Activated CD4-positive, CD25-positive, alpha-beta regulatory T cell (primary cell): ENCODE results near the gene MYO3B.
"Not testable (repeated sequence)": the region's sequence is repeated elsewhere in the genome, so short reads cannot be mapped to it uniquely, and the experiment has no call there.

Source experiments
- DNase-seq, 4 experiments: peaks; one replicate each; lab custom pipeline; 2025; lab: John Stamatoyannopoulos, UW

MYO3B gene

GRCh38 chr2:170568511-170568910, 390.6 kb downstream of the MYO3B start:
- no peak for DNase-seq

DNA sequence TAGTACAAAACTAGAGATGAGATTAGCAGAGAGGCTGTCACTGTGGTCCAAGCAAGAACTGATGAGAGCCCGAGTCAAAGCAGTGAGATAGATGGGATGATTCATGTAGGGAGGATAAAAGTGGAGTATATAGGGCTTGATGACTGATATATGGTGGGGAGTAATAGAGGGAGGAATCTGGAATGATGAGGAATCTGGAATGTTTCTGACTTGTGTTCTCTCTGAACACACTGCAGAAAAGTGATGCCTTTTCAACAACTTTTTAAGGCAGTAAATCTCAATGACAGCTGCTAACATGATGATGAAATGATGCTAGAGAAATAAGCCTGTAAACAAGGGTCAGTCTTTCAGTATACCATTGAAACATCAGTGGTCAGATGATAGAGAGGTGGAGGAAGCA, 393.7 kb downstream of the MYO3B start:
- DNase-seq, result no peak

- no peak for DNase-seq
Observed at GRCh38 chr2:170573671-170574070, 395.7 kb downstream of the MYO3B start.

- DNase-seq, result no peak
Observed at GRCh38 chr2:170576296-170576695, 398.3 kb downstream of the MYO3B start.

DNA sequence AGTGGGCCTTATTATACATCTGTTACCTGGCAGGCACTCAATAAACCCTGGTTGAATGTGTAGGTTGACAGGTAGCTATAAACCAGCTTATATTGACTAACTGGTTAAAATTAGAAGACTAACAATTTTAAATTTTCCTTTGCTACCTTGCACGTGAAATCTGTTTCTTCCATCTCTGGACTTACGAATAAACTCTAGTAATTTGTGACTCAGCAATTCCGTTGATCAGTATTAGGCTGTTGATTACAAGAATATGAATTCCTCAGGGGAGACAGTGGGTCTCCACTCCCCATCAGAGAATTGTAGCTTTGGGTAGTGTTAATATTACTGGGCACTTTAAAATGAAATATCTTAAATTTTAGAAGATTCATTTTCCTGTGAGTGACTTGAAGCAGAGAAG, 399.4 kb downstream of the MYO3B start:
- no peak for DNase-seq

GRCh38 chr2:170578606-170579005, 400.7 kb downstream of the MYO3B start:
- no peak for DNase-seq

- no peak for DNase-seq
Observed at GRCh38 chr2:170579511-170579910, 401.6 kb downstream of the MYO3B start.

- no peak for DNase-seq
Observed at GRCh38 chr2:170582313-170582712, 404.4 kb downstream of the MYO3B start.

- no peak for DNase-seq
Observed at GRCh38 chr2:170582751-170583463, 405.0 kb downstream of the MYO3B start.

DNA sequence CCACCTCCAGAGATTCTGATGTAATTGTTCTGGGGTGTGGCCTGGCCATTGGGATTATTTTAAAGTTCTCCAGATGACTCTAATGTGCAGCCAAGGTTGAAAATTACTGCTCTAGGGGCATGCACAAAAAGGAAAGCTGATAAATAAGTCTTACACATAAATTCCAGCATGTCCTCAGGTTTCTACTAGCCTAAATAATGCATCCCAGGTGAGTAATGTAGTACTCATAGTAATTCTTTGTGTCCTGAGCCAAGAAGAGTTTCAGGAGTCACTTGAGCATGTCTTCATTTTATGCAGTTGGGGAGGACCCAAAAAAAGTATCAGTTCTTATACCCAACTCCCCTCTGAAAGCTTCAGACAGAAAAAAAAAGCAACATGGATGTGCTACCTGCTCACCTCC, 407.1 kb downstream of the MYO3B start:
- no peak for DNase-seq

DNA sequence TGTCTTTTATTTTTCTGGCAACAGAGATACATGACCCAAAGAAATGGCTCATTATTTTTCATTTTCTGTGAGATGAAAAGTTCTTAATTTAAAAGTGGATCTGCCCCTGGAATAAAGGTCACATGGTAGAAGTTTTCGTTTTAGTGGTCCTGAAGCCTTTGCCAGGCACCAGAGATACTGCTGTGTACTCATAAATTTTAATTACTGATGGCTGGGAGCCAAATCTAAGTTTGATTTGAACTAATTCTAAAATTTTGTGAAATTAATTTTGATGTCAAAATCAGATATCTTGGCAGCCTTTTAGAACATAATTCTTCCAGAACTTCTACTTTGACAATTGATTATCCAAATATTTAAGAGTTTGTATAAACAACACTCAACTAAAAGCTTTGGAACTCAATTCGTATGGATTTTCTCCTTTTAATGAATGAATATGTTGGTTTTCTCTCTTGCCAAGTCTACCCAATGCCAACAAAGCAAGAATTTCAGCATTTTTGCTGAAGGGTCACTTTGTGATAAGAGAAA, 408.7 kb downstream of the MYO3B start:
- DNase-seq, result no peak

- DNase-seq, result no peak
Observed at GRCh38 chr2:170587117-170587516, 409.2 kb downstream of the MYO3B start.

DNA sequence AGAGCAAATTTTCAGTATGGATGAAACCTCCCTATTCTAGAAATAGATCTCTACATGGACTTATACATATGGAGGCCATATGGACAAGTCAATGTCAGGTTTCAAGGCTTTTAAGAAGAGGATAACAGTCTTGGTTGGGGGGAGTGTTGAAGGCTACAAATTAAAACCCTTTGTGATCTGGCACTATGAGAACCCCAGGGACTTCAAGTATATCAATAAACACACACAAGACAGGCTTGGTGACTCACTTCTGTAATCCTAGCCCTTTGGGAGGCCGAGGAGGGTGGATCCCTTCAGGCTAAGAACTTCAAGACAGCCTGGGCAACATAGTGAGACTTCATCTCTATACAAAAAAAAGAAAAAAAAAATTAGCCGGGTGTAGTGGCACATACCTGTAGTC, 410.0 kb downstream of the MYO3B start:
- no peak for DNase-seq

DNA sequence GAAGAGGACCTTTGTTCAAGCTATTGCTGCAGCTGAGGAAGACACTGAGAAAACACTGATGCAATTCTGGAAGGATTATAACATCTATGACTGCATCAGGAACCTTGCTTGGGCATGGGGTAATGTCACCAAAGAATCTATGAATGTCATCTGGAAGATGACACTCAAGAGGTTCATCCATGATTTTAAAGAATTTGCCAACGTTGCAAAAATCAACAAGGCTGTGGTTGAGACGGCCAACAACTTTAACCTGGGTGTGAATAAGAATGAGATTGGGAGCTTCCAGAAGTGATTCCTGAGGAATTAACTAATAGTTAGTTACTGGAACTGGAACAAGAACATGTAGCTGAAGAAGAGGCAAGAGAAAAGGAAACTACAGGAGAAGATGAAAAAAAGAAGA, 410.8 kb downstream of the MYO3B start:
- DNase-seq, result no peak

- DNase-seq, result no peak
Observed at GRCh38 chr2:170596576-170596975, 418.6 kb downstream of the MYO3B start.

- no peak for DNase-seq
Observed at GRCh38 chr2:170598067-170598395, 420.1 kb downstream of the MYO3B start.

DNA sequence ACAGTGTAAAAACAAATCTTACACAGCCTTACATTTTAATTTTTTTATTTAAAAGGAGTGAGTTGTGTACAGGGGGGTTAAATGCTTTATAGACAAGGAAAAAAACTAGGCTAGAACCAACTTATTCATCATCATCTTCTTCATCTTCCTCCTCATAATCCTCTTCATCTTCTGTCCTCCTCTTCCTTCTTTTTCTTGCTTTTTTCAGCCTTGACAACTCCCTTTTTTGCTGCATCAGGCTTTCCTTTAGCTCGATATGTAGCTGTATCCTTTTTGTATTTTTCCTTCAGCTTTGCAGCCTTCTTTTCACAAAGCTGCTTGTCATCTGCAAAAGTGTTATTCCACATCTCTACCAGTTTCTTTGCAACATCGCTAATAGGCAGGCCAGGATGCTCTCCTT, 423.5 kb downstream of the MYO3B start:
- DNase-seq, result no peak

DNA sequence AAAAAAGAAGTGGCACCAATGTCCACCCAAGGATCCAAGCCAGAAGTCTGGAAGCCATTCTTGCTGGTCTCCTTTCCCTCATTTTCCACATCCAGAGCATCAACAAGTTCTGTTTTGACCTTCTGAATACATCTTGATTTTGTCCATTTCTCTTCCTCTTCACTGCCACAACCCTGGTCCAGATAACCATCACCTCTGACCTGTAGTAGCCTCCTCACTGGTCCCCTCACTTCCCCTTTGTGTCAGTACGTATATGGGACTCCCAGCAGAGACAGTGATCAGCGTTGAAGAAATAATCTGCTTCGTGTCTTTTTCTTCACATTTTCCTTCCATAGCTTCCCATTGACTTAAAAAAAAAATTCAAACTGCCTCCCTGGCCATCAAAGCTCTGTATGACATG, 427.9 kb downstream of the MYO3B start:
- no peak for DNase-seq

- DNase-seq, result no peak
Observed at GRCh38 chr2:170607171-170607570, 429.2 kb downstream of the MYO3B start.

DNA sequence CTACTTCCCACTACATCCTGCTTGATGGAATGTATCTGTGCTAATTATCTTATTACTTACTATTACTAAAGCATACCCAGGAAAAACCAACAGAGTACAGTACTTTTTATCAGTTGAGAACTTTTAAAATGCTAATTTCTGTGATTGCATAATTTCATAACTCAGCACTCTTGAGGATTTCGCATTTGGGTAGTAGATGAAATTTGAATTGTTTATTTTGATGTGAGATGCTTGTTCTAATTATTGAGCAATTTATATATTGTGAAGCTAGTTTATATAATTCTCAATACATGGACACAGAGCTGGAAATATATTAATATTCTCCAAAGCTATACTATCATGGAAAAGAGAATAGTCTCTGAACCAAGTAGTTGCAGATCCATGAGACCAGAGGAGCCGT, 432.7 kb downstream of the MYO3B start:
- no peak for DNase-seq

- not testable (repeated sequence) for DNase-seq
Observed at GRCh38 chr2:170618948-170619347, 441.0 kb downstream of the MYO3B start.

DNA sequence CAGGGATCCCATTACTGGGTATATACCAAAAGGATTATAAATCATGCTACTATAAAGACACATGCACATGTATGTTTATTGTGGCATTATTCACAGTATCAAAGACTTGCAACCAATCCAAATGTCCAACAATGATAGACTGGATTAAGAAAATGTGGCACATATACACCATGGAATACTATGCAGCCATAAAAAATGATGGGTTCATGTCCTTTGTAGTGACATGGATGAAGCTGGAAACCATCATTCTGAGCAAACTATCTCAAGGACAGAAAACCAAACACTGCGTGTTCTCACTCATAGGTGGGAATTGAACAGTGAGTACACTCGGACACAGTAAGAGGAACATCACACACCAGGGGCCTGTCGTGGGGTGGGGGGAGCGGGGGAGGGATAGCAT, 457.1 kb downstream of the MYO3B start:
- DNase-seq, result not testable (repeated sequence)

DNA sequence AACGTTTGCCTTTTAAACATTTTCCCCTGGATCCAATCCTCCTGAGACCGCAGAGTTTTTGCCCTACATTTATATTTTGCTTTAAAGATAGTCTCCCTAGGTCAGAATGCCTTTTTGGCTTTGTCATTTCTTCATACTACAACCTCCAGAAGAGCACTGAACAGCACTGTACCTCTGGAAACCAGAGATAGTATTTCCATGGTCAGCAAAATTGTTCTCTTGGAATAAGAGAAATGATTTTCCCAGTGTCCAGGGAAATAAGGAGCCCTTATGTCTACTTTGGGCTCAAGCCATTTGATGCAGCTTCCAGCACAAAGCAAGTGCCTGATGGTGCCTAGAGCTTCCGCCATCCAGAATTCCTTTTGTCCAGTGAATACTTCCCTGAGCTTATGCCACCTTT, 461.7 kb downstream of the MYO3B start:
- no peak for DNase-seq

- no peak for DNase-seq
Observed at GRCh38 chr2:170641961-170642360, 464.0 kb downstream of the MYO3B start.
